ENCODE data around the gene LEKR1.

GRCh38 chr3:156952011-156952410 lies 125.9 kb downstream of the LEKR1 start:
- TF ChIP-seq CTCF (IDR thresholded peaks at IDR 0.05; ENCODE audit: low read depth, low read length), result no peak
- TF ChIP-seq EZH2phosphoT487 (IDR thresholded peaks at IDR 0.05; ENCODE audit: low read depth), result no peak

Measured in OCI-LY3 (cell line).